ENCODE data around the gene EXD3.
A peak's percentile ranks its signal among the peaks of the same experiment; 100 is the strongest.
"Not testable (repeated sequence)": the region's sequence is repeated elsewhere in the genome, so short reads cannot be mapped to it uniquely, and the experiment has no call there.

Gene EXD3, protein sequence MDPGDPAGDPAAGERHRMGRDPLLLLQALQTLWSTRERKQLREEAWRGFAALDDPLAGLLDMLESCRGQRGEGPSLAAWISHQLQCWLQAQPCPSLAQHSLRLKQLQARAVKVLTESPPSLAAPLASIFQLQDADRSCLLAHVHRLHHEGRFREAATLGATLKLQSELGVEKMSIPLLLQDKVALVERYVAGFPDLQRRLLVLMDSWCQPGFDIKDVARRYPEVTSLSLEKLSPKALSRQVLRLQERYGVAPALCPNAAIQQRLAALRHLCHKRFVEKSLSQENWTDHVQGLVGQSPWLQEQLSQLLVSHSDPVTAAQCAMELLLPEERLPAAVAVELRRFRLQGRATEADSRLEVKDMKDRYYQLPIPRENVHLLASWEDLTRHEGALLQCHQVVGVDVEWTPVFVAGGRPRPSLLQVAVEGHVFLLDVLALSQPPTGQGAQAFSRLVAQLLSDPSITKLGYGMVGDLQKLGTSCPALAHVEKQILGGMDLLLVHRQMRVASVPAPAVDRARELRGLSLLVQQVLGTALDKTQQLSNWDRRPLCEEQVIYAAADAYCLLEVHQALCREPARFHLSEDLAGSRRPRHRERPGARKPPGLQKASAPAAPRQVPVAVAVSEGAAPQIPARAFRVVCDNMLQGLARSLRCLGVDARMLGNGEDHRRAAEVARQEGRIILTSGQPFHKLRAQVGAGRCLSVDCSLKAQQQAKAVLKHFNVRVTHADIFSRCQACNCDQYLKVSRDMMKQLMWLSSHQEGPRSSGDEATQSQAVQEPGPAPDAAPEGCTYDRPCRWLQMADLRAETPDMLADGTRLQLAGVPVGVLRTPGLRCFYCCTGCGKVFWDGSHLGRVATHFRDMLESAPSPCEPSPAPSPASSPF

DNA sequence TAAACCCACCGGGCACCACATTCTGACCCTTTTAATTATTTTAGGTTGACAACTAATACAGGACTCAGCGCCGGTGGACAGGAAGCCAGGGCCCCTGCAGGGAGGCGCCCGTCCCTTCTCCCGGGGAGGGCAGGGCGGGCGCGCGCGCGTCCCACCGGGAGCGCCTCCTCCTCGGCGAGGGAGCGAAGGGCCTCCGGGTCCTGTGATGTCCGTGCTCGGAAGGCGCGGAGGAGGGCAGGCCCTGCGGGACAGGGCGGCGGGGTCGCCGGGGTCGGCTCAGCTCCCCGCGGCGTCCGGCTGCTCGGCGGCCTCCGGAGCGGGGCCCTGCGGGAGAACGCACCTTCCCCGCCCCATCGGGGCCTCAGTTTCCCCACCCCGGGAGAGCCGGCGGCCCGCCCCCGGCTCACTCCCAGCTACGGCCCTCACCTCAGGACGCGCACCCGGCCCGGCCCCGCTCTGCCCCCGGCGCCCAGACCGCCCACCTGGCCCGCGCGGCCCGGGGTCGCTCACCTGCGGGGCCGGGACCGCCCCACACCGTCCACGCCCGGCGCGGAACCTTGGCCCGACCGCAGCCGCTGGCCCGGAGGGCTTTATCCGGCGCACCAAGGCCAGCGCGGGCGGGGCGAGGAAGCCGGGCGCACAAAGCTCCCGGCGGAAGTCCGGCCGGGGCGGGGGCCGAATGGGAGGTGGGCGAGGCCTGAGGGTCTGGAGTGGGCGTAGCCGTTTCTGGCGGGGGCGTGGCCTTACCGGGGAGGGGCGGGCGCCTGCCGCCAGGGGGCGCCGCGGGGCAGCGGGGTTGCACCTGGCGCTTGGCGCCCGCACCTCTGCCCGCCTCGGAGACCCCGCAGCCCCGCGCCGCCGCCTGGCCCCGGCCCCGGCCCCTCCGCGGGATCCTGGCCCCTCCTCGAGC is at the start of gene EXD3, which contains the start of gene NOXA1:
TSS of gene EXD3 (minus strand) at position 559 of the 910 bp plus-strand sequence. CDS start 27,805 bp downstream, outside the sequence.
TSS of gene NOXA1 (plus strand) at position 790 of the 910 bp plus-strand sequence. CDS start 137 bp downstream, outside the sequence.
- DNase-seq (ENCODE audit: low read depth in 1 of 2, low spot score in 1 of 2): peak; percentile 94 to 95

DNA sequence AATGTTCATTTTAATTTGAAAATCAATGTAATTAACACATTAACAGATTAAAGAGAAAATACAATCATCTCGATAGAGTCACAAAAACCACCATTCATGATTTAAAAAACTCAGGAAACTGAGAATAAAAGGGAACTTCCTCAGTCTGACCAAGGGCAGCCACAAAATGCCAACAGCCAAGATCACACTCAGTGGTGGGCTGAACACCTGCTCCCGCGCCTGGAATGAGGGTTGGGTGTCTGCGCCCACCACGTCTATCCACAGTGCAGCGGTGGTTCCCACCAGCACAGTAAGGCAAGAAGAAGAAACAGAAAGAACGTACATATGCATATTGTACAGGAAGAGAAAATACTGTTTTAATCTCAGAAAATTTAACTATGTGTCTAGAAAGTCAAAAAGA is 47.8 kb upstream of the EXD3 start:
- no peak for DNase-seq (ENCODE audit: low read depth in 1 of 2, low spot score in 1 of 2)

DNA sequence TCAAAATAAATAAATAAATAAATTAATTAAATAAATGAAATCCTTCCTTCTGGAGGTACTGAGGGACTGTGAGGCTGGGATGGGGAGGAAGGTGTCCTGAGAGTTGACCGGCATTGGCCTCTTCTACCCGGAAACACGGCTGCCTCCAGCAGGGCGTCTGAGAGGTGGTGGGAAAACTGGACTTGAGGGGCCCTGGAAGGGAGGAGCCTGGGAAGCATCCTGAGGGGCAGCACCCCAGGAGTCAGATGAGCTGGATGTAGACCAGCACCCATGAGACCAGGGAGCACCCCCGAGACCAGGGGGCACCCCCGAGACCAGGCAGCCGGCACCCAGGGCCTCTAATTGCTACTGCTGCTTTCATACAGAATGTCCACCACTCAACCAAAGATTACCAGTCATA is 44.9 kb upstream of the EXD3 start:
- no peak for DNase-seq (ENCODE audit: low read depth in 1 of 2, low spot score in 1 of 2)

DNA sequence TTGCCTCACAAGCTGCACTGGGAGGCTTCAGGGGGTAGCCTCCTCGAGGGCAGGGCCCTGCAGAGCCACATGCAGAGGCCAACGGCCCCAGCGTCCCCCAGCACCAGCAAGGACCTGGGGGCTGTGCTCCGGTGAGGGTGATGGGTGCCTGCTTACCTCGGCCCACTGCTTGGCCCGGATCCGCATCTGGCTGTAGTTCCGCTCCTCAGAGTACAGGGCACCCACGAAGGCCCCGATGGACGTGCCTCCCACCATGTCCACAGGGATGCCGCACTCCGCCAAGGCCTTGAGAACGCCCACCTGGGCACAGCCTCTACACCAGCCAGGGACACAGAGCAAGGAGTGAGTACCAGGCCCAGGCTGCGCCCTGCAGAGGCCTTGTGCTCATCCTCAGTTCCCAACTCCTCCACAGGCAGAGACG is 44.2 kb upstream of the EXD3 start:
- DNase-seq (ENCODE audit: low read depth in 1 of 2, low spot score in 1 of 2): no peak

DNA sequence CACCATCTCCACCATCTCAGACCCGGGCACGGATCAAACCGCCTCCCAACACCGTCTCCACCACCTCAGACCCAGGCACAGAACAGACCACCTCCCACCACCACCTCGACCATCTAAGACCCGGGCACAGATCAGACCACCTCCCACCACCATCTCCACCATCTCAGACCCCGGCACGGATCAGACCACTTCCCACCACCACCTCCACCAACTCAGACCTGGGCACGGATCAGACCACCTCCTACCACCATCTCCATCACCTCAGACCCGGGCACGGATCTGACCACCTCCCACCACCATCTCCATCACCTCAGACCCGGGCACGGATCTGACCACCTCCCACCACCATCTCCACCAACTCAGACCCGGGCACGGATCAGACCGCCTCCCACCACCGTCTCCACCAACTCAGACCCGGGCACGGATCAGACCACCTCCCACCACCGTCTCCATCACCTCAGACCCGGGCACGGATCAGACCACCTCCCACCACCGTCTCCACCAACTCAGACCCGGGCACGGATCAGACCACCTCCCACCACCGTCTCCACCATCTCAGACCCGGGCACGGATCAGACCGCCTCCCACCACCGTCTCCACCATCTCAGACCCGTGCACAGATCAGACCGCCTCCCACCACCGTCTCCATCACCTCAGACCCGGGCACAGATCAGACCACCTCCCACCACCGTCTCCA is 43.6 kb upstream of the EXD3 start:
- DNase-seq (ENCODE audit: low read depth in 1 of 2, low spot score in 1 of 2): not testable (repeated sequence)

DNA sequence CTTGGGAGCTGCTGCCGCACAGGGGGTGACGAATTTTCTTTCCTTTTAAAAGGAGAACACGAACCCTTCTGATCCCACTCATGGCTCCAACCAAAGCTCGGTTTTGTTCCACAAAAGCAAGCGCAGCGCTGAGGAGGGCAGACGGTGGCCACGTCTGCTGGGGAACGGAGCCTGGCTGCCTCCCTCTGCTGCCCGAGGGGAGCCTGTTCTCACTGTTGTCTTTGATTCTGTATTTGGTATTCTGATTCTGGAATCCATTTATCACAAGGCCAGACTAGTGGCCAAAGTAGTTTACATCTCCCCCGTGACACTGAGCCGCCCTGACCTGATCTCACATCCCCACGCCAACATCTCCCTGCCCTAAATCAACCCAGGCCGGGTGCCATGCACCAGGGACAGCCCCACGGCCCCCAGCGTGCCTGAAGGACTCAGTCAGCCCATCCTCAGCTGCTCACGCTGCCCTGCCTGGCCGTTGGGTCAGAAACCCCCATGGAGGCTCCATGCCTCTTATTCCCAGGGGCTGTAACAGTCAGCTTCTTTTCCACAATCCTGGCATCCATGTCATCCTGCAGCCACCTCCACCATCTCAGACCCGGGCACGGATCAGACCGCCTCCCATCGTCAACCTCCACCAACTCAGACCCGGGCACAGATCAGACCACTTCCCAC is 42.9 kb upstream of the EXD3 start:
- DNase-seq (ENCODE audit: low read depth in 1 of 2, low spot score in 1 of 2): no peak

DNA sequence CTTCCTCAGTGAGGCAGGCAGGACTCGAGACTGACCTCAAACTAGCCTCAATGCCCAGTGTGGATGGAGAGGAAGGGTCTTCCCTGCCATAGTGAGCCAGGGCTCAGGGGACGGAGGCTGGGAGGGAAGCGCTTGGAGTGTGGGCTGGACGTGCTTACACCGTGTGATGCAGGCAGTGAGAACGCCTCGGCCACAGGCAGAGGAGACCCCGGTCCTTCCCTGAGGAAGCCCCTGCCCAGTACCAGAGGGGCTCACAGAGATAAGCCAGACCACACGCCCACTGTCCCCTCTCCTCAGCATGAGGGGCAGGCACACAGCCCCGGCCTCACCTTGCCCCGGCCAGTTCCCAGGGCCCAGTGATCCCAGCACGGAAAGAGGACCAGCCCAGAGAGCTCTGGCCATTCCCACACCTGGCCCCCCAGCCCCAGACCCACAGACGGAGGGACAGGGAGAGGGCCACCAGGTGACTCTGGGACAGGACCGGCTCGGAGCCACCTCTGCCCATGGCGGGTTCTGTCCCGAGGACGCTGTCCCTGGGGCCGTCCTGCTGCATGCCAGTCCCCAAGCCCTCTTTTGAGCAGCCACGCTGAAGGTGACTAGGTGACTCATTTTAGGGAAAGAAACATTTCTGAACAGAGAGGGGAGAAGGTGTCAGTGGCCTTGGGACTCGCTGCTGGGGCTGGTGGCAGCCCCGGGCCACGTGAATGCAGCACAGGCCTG is 42.2 kb upstream of the EXD3 start:
- no peak for DNase-seq (ENCODE audit: low read depth in 1 of 2, low spot score in 1 of 2)

DNA sequence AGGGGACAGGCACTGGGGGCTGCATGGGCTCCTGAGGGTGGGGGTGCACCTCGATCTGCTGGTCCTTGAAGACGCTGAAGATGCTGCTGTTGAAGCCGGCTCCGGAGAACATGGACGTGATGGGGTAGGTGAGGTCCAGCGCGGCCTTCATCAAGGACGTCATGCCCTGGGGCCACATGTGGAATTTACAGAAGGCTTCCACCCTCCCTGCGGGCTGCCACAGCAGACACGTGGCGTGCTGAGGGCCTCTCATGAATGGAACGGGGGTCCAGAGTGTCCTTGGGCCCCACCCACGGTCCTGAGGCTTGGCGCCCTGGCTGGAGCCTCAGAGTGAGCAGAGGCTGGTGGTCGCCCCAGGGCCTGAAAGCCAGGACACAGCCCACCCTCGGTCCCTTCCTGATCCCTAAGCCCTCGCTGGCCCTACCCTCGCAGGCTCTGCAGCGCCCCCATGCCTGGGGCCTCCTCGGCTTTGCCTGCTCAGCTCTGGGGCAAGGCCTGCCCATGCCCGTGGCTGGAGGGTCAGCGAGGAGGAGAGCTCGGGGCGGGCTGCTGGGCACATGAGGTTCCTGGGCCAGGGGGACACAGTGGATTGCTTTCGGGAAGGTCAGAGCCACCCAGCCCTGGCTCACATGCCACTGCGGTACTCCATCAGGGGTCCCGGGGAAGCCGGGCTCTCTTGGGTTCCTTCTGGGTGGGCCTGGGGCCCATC is 41.5 kb upstream of the EXD3 start:
- no peak for DNase-seq (ENCODE audit: low read depth in 1 of 2, low spot score in 1 of 2)

DNA sequence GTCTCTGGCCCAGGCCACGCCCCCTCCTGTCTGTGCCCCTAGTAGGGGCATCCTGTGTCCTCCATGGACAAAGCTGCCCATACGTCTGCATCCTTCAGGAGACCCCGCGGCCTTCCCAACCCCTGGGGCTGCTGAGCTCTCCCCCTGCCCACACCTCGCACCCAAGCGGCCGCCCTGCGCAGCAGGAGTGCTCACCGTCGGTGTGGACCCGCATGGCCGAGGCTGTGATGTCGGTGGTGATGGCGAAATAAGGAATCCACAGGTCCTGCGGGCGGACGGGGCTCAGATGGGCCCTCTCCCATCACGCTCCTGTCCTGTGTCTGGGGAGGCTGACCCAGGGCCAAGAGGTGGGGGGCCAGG is 40.9 kb upstream of the EXD3 start:
- no peak for DNase-seq (ENCODE audit: low read depth in 1 of 2, low spot score in 1 of 2)

DNA sequence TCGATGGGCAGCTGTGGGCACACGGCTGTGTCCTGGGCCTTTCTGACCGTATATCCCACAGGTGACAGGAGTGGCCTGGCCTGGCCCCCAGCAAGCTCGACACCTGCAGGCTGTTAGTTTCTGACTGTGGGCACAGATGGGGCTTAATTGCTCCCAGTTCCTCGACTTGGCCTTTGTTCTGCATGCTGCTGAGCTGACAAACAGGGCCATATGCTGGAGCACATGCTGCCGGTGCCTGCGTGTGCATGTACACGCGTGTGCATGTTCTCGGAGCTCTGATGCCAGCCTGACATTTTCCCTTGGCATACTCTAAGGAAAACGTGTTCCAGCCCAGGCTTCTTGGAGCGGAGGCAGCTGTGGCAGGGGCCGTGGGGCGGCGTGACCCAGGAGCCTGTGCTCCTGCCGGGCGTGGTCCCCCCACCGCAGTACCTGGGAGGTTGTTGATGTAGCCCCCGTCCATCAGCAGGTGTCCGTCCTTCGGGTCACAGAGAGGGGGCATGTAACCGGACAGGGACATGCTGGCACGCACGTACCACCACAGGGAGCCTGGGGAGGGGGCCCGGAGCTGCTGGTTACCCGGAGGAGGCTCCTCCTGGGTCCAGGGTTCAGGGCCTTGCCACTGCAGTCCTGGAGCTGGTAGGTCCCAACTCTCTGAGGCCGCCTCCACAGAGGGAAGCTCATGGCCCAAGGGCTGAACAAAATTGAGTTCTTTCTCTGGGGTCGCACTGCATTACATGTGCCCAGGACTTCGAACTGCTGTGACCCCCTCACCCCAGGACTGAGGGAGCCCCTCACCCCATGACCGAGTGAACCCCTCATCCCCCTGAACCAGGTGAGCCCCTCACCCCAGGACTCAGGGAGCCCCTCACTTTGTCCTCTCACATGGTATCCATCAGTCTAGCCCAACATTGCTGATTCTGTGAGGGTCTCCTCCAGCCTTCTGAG is 40.3 kb upstream of the EXD3 start:
- no peak for DNase-seq (ENCODE audit: low read depth in 1 of 2, low spot score in 1 of 2)

DNA sequence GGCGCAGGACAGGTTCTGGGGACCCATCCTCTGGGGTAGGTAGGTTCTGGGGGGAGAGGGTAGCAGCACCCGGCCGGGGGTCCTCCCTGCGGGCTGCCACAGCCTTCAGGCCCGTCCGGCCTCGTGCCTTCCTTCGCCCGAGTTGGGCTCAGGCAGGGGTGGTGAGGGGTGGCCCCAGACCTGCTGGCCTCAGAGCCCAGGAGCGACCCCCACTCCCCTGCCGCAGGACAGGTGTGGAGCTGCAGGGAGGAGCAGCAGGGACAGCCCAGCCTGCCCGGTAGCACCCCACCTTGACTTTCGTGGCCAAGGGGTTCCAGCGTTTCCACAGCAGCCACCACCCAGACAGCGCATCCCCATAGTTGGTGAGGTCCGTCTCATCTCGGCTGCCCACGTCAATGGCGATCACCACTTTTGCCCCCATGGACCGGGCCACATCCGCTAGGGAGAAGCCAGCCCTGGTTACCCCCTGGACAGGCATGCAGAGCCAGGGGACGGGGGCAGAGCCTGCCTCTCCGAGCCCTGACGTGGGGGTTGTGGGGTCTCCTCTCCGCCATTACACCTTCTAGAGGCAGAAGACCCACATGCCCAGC is 39.5 kb upstream of the EXD3 start:
- no peak for DNase-seq (ENCODE audit: low read depth in 1 of 2, low spot score in 1 of 2)

DNA sequence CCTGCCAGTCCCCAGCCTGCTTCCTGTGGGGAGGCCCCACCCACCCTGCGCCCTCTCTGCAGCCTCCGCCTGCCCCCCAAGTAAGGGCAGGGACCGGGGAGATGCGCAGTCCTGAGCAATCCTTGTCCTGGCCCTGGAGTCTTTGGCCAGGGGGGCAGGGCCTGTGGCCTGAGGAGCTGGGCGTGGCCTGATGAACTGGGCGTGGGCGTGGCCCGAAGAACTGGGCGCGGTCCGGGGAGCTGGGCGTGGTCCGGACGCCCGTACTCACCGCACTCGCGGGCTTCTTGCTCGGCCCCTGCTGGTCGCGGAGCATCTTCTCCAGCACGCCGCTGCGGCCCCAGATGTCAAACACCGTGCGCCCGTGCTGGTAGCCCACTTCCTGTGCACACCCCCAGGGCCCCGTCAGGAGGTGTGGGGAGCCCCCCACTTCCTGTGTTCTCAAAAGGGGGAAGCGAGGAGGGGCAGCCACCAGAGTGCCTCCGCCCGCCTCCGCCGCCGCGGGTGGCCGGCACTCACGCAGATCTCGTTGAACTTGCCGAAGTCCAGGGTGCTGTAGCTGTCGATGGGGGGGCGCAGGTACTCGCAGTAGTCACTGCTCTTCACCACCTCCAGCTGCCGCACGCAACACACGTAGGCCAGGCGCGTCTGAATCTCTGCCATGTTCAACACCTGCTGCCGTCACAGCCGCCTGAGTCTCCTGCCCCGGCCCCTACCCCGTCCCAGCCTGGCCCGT is 38.9 kb upstream of the EXD3 start:
- peak; percentile 39 to 58 for DNase-seq (ENCODE audit: low read depth in 1 of 2, low spot score in 1 of 2)

DNA sequence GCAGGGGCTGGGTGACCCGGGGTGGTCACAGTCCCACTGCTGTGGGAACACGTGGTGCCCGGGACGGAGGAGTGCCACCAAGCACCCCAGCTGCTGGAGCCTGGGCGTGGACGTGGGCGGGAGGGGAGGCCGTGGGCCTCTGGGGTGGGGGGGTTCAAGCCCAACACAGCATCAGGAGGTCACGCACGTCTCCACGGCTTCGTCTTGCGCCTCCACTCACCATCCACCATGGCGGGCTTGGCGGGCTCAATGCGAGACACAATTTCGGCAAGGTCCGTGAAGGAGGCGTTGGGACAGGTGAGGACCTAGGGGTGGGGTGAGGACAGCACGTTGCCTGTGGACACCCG is 38.3 kb upstream of the EXD3 start:
- no peak for DNase-seq (ENCODE audit: low read depth in 1 of 2, low spot score in 1 of 2)

DNA sequence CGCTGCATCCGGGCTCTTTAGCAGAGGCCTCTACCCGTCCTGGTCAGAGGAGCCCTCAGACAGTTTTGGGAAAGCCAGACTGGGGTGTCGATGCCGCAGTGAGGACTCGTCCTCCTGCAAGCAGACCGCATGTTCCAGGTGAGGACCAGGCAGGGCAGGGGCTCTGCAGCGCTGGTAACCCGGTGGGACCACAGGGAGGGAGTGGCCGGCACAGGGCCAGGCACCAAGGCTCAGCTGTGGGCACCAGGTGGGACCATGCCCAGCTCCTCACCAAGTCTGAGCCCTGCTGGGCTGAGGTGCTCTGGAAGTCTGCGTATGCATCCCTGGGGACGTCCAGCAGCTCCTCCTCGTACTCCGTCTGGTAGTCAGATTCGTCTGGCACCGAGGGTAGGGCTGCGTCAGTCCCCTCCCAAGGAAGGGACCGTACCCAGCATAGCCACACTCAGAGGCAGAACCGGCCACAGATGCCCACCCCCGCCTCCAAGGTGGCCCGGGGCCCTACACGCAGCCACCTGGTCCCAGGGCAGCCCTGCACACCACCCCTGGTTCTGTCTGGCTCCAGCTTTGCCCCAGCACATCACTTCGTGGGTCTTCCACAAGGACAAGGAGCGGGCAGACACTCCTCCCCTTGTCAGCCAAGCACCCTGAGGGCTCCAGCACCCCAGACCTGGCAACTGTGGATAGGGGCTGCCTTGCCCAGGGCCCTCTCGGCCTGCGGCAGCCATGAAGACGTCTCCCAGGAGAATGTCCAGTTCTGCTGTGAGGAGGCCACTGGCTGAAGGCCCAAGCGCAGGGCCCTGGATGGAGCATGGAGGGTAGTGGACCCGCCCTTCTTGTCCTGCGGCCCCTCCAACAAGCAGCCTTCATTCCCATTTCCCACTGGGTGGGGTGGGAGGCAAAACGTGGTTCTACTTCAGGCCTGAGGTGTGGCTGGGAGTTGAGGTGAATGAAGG is 37.7 kb upstream of the EXD3 start:
- DNase-seq (ENCODE audit: low read depth in 1 of 2, low spot score in 1 of 2): no peak

DNA sequence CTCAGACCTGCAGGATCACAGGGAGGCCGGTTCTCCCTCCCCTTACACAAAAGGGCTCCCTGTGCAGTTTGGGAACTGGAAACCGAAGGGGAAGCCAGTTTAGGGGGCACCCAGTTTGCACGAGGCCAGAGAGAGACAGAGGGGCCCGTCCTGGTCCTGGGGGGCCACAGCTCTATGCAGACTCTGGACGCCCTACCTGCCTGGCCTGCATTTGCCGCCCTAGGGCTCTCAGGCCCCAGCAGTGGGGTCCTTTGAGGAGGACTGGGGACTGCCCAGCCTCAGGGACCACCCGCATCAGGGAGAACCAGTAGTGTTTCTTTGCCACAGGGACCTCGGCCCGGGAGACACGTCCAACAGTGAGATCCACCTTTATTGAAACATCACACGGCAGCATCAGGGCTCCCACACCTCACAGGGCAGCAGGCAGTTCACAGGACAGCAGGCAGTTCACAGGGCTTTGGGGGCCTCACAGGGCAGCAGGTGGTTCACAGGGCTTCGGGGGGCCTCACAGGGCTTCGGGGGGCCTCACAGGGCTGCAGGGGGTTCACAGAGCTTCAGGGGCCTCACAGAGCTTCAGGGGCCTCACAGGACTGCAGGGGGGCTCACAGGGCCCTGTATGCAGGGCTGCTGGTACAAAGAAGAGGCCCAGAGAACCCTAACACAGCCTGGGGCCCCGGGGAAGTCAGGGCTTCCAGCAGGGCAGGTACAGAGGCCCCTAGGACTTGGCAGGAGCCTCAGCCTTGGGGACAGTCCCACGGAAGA is 36.8 kb upstream of the EXD3 start:
- no peak for DNase-seq (ENCODE audit: low read depth in 1 of 2, low spot score in 1 of 2)
